Lung (tissue), 12 donors: ENCODE measurements around the gene SMARCC2. TPM values are rescaled to one million over a fixed set of nuclear protein-coding genes. Genes with fewer than 3 reads are reported as not detected.
A peak's percentile ranks its signal among the peaks of the same experiment; 100 is the strongest.

Source experiments
- ATAC-seq: fragments of 200-7000 bp; cut with Tn5 transposase; one replicate; pipeline ENCODE4 v1.9.1; 2020; ENCODE audit warnings: moderate number of reproducible peaks; ENCODE audit not compliant: insufficient read depth, low FRiP score
- DNase-seq, 3 donors: peaks; one replicate each; pipeline ENCODE4 v3.0.0-alpha.2; 2013 to 2017
- H3K27ac ChIP-seq, 2 donors: one replicate each; pipeline ENCODE4 v1.5.1; 2013; ENCODE audit warnings: mild to moderate bottlenecking in 2 of 2, moderate library complexity in 2 of 2, control low read depth in 1 of 2, inconsistent platforms in 1 of 2, low read depth in 1 of 2, low read length in 1 of 2
- H3K27me3 ChIP-seq, 3 donors: one replicate each; pipeline ENCODE4 v1.5.1; 2013; ENCODE audit warnings: low read length in 2 of 3; ENCODE audit not compliant: control insufficient read depth in 3 of 3, insufficient read depth in 3 of 3
- H3K36me3 ChIP-seq, 4 donors: one replicate each; pipeline ENCODE4 v1.5.1; 2013; ENCODE audit warnings: low read length in 4 of 4, mild to moderate bottlenecking in 1 of 4, moderate library complexity in 1 of 4; ENCODE audit not compliant: control insufficient read depth in 4 of 4, insufficient read depth in 4 of 4
- H3K4me1 ChIP-seq, 5 donors: one replicate each; pipeline ENCODE4 v1.5.1; 2013; ENCODE audit warnings: low read length in 5 of 5, mild to moderate bottlenecking in 2 of 5, moderate library complexity in 1 of 5; ENCODE audit not compliant: control insufficient read depth in 5 of 5, insufficient read depth in 5 of 5
- H3K4me3 ChIP-seq: one replicate; pipeline ENCODE4 v1.5.1; 2013; ENCODE audit warnings: mild to moderate bottlenecking, control low read depth, moderate library complexity
- H3K9ac ChIP-seq, 2 donors: one replicate each; pipeline ENCODE4 v1.5.1; 2013; ENCODE audit warnings: low read length in 2 of 2, control low read depth in 1 of 2; ENCODE audit not compliant: insufficient read depth in 1 of 2
- H3K9me3 ChIP-seq, 4 donors: one replicate each; pipeline ENCODE4 v1.5.1; 2013; ENCODE audit warnings: low read length in 3 of 4, mild to moderate bottlenecking in 1 of 4, moderate library complexity in 1 of 4; ENCODE audit not compliant: control insufficient read depth in 4 of 4, insufficient read depth in 3 of 4
- CTCF ChIP-seq: IDR thresholded peaks from 2 replicates; pipeline ENCODE4 v1.5.1; 2012; ENCODE audit warnings: mild to moderate bottlenecking; ENCODE audit errors: control extremely low read depth, extremely low read depth
- WGBS, 2 donors: extraction: QIAGEN DNeasy Blood & Tissue Kit; methylation state at CpG; one replicate each; pipeline ENCODE4 v1.1.7; 2013; 5-methylcytosine and 5-hydroxymethylcytosine counted together
- polyA plus RNA-seq, 2 donors: library from polyadenylated mRNA; stranded (reverse); fragments of 200-250 nt; gene quantifications; one replicate each; pipeline ENCODE4 v1.2.1, GENCODE V29; 2013
- total RNA-seq, 2 donors: library from RNA; depleted of rRNA in 1 of 2; stranded (reverse); fragments of >200 nt in 1 of 2; gene quantifications; one replicate each; pipeline ENCODE4 v1.2.1, GENCODE V29; 2014 to 2021
- donor health status: control.
- donor health status: control.
- donor health status: Bipolar disorder and iron deficiency.
- donor health status: healthy.
- donor health status: DM: yes; HTN: yes; CAD: no.

The SMARCC2 gene
- total and polyA plus RNA-seq, 4 donors, result 23.9 to 97.5 (median 47.7) TPM

DNA sequence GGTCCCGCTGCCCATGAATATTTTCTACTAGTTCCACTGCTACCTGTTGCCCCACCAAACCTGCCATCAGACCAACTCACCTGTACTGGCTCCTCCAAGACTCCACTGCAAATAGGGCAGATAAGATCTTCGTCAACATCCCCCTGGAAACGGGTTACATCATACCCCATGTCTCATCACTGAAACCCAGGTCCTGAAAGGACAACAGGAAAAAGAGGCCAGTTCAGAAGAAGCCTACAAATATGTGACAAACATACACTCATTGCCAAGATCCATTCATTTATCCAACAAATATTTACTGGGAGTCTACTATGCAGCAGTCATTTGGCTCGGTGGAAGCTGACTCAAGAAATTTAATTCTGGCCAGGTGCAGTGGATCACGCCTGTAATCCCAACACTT lies 24.6 kb upstream of the SMARCC2 start:
- no peak overlapping the region for H3K4me3 ChIP-seq
- H3K4me1 ChIP-seq, result peaks cover 0 to 3% (median 0%) of the 10 kb centered on the region in 5 donors
- no peaks in the 10 kb centered on the region for H3K9me3 ChIP-seq
- TF ChIP-seq CTCF, result no peak
- H3K27me3 ChIP-seq, result no peaks in the 10 kb centered on the region
- H3K9ac ChIP-seq, result no peak overlapping the region
- WGBS, 2 donors, result 84 to 89% methylated on average over 5 of the region's 5 CpGs
- H3K27ac ChIP-seq, result no peak overlapping the region
- DNase-seq (no peak), ATAC-seq (no peak)
- H3K36me3 ChIP-seq, result peaks cover 31 to 52% (median 38%) of the 10 kb centered on the region in 4 donors

DNA sequence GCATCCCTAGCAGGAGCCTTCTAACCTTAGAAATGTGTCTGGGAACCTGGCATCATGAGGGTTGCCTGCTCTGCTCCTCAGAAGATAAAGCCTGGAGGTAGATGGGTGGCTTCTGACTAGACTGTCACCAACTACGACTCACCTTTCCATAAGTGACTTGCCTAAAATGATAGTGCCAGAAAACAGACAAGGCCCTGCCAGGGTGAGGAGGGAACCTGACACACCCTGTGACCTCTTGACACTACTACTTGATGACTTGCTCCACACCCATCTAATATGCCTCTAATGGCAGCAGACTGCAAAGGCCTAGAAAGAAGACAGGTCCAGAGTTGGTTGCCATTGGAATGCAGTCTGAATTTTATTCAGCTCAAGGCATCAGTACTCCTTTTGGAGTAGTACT lies 23.1 kb upstream of the SMARCC2 start:
- Histone ChIP-seq H3K4me1 (no peaks in the 10 kb centered on the region), H3K27ac (no peak overlapping the region), H3K36me3 (peaks cover 39 to 59% (median 45%) of the 10 kb centered on the region in 4 donors), H3K27me3 (no peaks in the 10 kb centered on the region), H3K4me3 (no peak overlapping the region), H3K9ac (no peak overlapping the region), H3K9me3 (no peaks in the 10 kb centered on the region)
- no peak for ATAC-seq
- DNase-seq, result no peak
- TF ChIP-seq CTCF, result no peak
- 87 to 95% methylated on average over 1 of the region's 1 CpG for WGBS, 2 donors

DNA sequence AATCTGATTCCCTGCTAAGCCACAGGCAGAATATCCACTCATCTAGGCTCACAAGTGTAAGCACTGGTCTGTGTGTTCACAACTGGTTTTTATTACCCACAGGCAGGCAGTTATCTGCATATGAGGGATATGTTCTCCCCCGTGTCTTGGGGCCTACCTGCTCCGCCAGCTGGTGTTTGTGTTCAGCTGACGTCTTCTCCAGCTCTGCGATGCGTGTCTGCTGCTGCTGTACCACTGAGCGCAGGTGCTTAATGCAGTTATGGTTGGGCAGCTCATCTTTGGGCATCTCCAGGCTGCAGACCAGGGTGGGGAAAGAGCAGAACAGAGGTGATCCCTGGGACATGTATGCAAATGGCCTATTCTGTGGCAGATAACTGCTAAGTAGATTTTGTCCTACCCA lies 18.7 kb upstream of the SMARCC2 start:
- no peak overlapping the region for H3K9ac ChIP-seq
- TF ChIP-seq CTCF, result no peak
- H3K27ac ChIP-seq, result no peak overlapping the region
- WGBS, 2 donors, result 90 to 94% methylated on average over 6 of the region's 6 CpGs
- no peak for DNase-seq
- no peaks in the 10 kb centered on the region for H3K4me1 ChIP-seq
- H3K27me3 ChIP-seq, result no peaks in the 10 kb centered on the region
- ATAC-seq, result no peak
- H3K9me3 ChIP-seq, result peaks cover 0 to 1% (median 0%) of the 10 kb centered on the region in 4 donors
- H3K4me3 ChIP-seq, result no peak overlapping the region
- peaks cover 45 to 63% (median 47%) of the 10 kb centered on the region in 4 donors for H3K36me3 ChIP-seq

DNA sequence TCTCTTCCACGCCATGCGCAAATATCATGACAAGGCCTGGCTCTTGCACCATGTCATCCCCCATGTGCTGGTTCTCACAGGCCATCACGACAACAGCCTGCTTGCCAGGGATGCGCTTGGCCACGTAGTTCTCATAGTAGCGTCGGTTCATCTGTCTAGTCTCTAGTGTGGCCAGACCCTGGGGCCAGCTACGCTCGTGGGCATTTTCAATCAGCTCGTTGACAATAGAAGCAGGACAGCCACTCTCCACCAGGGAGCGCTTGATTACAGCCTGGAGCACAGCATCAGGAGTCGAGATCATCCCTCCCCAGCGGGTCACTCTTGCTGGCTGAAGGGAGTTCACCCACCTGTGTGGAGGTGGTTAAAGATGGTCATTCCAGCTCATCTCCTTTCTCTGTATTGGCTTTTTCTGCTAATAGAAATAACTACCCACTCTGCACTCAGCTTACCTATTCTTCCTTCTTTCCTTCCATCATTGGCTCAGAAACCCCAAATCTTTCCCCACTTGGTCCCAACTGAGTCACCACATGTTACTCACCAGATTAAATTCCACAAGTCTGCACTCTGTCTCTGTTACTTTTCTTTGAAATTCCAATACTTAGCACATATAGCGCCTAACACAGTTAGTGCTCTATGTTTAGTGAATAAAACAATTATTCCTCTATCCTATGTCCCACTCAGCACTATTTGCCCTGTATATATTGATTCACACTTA lies 17.3 kb upstream of the SMARCC2 start:
- peak overlapping the region in 1 of 2 donors; percentile 28 for H3K27ac ChIP-seq
- H3K4me1 ChIP-seq, result no peaks in the 10 kb centered on the region
- H3K4me3 ChIP-seq, result no peak overlapping the region
- H3K36me3 ChIP-seq, result peaks cover 36 to 49% (median 38%) of the 10 kb centered on the region in 4 donors
- ATAC-seq (peak; percentile 20), DNase-seq (peak; percentile 56 to 60 (median 58))
- TF ChIP-seq CTCF, result peak; percentile 35
- H3K9me3 ChIP-seq, result peaks cover 0 to 1% (median 0%) of the 10 kb centered on the region in 4 donors
- 65 to 72% methylated on average over 14 of the region's 14 CpGs for WGBS, 2 donors
- no peaks in the 10 kb centered on the region for H3K27me3 ChIP-seq
- peak overlapping the region in 1 of 2 donors; percentile 24 for H3K9ac ChIP-seq
